Lung (tissue), 10 donors: ENCODE results near the gene PLD5. TPM values are rescaled to one million over a fixed set of nuclear protein-coding genes. Genes with fewer than 3 reads are reported as not detected.
"Not testable (repeated sequence)": the region's sequence is repeated elsewhere in the genome, so short reads cannot be mapped to it uniquely, and the experiment has no call there.

ENCODE experiments used
- ATAC-seq: fragments of 200-7000 bp; cut with Tn5 transposase; one replicate; pipeline ENCODE4 v1.9.1; 2020; ENCODE audit warnings: moderate number of reproducible peaks; ENCODE audit not compliant: insufficient read depth, low FRiP score
- DNase-seq, 3 donors: peaks; one replicate each; pipeline ENCODE4 v3.0.0-alpha.2; 2013 to 2017
- H3K27ac ChIP-seq, 2 donors: one replicate each; pipeline ENCODE4 v1.5.1; 2013; ENCODE audit warnings: mild to moderate bottlenecking in 2 of 2, moderate library complexity in 2 of 2, control low read depth in 1 of 2, inconsistent platforms in 1 of 2, low read depth in 1 of 2, low read length in 1 of 2
- H3K27me3 ChIP-seq, 3 donors: one replicate each; pipeline ENCODE4 v1.5.1; 2013; ENCODE audit warnings: low read length in 2 of 3; ENCODE audit not compliant: control insufficient read depth in 3 of 3, insufficient read depth in 3 of 3
- H3K36me3 ChIP-seq, 4 donors: one replicate each; pipeline ENCODE4 v1.5.1; 2013; ENCODE audit warnings: low read length in 4 of 4, mild to moderate bottlenecking in 1 of 4, moderate library complexity in 1 of 4; ENCODE audit not compliant: control insufficient read depth in 4 of 4, insufficient read depth in 4 of 4
- H3K4me1 ChIP-seq, 5 donors: one replicate each; pipeline ENCODE4 v1.5.1; 2013; ENCODE audit warnings: low read length in 5 of 5, mild to moderate bottlenecking in 2 of 5, moderate library complexity in 1 of 5; ENCODE audit not compliant: control insufficient read depth in 5 of 5, insufficient read depth in 5 of 5
- H3K4me3 ChIP-seq: one replicate; pipeline ENCODE4 v1.5.1; 2013; ENCODE audit warnings: mild to moderate bottlenecking, control low read depth, moderate library complexity
- H3K9ac ChIP-seq, 2 donors: one replicate each; pipeline ENCODE4 v1.5.1; 2013; ENCODE audit warnings: low read length in 2 of 2, control low read depth in 1 of 2; ENCODE audit not compliant: insufficient read depth in 1 of 2
- H3K9me3 ChIP-seq, 4 donors: one replicate each; pipeline ENCODE4 v1.5.1; 2013; ENCODE audit warnings: low read length in 3 of 4, mild to moderate bottlenecking in 1 of 4, moderate library complexity in 1 of 4; ENCODE audit not compliant: control insufficient read depth in 4 of 4, insufficient read depth in 3 of 4
- WGBS, 2 donors: extraction: QIAGEN DNeasy Blood & Tissue Kit; methylation state at CpG; one replicate each; pipeline ENCODE4 v1.1.7; 2013; 5-methylcytosine and 5-hydroxymethylcytosine counted together
- polyA plus RNA-seq, 2 donors: library from polyadenylated mRNA; stranded (reverse); fragments of 200-250 nt; gene quantifications; one replicate each; pipeline ENCODE4 v1.2.1, GENCODE V29; 2013
- total RNA-seq, 2 donors: library from RNA; depleted of rRNA in 1 of 2; stranded (reverse); fragments of >200 nt in 1 of 2; gene quantifications; one replicate each; pipeline ENCODE4 v1.2.1, GENCODE V29; 2014 to 2021
- donor health status: Bipolar disorder and iron deficiency.
- donor health status: healthy.
- donor health status: DM: yes; HTN: yes; CAD: no.

Gene PLD5
- total and polyA plus RNA-seq, 4 donors = 0.09 to 0.43 (median 0.28) TPM

DNA sequence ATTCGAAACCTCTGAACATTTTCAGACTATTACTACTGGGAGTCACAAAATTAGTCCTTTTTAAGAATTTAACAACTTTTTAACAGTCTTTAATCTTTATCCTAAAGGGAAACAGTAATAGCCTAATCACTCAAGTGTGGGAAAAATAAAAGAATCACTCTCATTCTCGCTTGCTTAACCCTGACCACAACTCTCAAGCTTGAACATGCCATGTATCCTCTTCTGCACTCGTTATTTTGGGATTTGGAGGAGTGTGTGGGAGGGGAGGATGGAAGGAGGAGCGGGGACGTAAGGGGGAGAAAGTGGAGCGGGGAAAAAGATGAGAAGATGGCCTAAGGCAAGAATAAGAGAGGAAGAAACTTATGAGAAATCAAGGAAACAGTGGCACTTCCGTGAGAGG is 215.8 kb downstream of the PLD5 start:
- not testable (repeated sequence) for H3K4me1 ChIP-seq, H3K9me3 ChIP-seq, DNase-seq, H3K9ac ChIP-seq, H3K36me3 ChIP-seq, H3K27me3 ChIP-seq, H3K4me3 ChIP-seq, H3K27ac ChIP-seq, ATAC-seq
- WGBS, 2 donors = 58 to 61% methylated on average over 6 of the region's 7 CpGs

DNA sequence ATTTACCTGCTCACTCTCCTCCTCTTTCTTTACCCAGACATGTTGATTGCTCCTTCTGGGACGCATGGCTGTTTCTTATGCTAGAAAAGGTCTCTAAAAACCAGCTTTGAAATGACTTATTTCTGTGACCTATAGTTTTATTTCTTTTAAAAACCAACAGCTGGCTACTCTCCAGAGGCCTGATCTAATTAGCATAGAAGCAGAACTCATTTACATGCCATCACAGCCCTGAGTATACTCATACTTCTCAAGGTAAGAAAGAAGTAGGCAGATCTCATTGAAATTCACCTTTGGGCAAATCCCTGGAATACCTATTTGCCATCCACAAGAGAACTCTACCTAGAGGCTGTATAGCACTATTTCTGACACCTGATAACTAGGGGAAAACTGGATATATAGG is 230.7 kb downstream of the PLD5 start:
- not testable (repeated sequence) for H3K9ac ChIP-seq, H3K4me3 ChIP-seq, H3K27me3 ChIP-seq, H3K9me3 ChIP-seq, ATAC-seq, H3K27ac ChIP-seq, H3K4me1 ChIP-seq, H3K36me3 ChIP-seq, DNase-seq
- 90 to 91% methylated on average over 1 of the region's 1 CpG for WGBS, 2 donors

DNA sequence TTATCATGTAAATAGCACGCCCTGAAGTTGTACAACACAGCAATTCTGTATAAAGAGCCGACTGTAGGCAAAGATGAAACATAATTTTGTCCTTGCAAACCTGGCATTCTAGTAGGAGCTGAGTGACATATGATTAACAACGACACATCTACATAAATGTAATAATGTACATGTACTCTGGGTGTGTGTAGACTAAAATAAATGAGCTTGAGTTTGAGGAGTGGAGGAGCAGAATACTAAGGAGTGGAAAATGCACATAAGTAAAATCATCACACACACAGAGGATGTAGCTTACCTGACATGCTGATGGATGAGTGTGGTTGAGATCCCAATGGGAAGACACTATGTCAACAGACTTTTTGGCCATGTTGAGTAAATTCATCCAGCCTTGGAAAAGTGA is 236.4 kb downstream of the PLD5 start:
- not testable (repeated sequence) for H3K27ac ChIP-seq, H3K4me3 ChIP-seq, H3K9ac ChIP-seq, DNase-seq, H3K9me3 ChIP-seq, H3K4me1 ChIP-seq, H3K27me3 ChIP-seq, H3K36me3 ChIP-seq, ATAC-seq
- WGBS, 2 donors = 69 to 87% methylated on average over 3 of the region's 3 CpGs

- 61 to 64% methylated on average over 5 of the region's 5 CpGs for WGBS, 2 donors
- not testable (repeated sequence) for ATAC-seq, H3K9ac ChIP-seq, H3K27ac ChIP-seq, H3K4me1 ChIP-seq, H3K36me3 ChIP-seq, H3K27me3 ChIP-seq, H3K4me3 ChIP-seq, DNase-seq, H3K9me3 ChIP-seq
Observed at GRCh38 chr1:242282758-242283485, 241.6 kb downstream of the PLD5 start.

GRCh38 chr1:242278406-242278805 is 246.1 kb downstream of the PLD5 start:
- not testable (repeated sequence) for H3K9me3 ChIP-seq, H3K9ac ChIP-seq, H3K4me1 ChIP-seq, H3K27me3 ChIP-seq, H3K36me3 ChIP-seq, H3K4me3 ChIP-seq, H3K27ac ChIP-seq, ATAC-seq
- 76 to 83% methylated on average over 3 of the region's 3 CpGs for WGBS, 2 donors
- DNase-seq = peak in 1 of 3 donors; percentile 6

- H3K36me3 ChIP-seq, H3K27me3 ChIP-seq, H3K27ac ChIP-seq, H3K9me3 ChIP-seq, ATAC-seq, H3K4me1 ChIP-seq, DNase-seq, H3K4me3 ChIP-seq, H3K9ac ChIP-seq: not testable (repeated sequence)
- 76 to 87% methylated on average over 6 of the region's 6 CpGs for WGBS, 2 donors
Observed at GRCh38 chr1:242276769-242277168, 247.7 kb downstream of the PLD5 start.

GRCh38 chr1:242267004-242267403 is 257.5 kb downstream of the PLD5 start:
- not testable (repeated sequence) for ATAC-seq, H3K36me3 ChIP-seq, H3K9ac ChIP-seq, H3K4me1 ChIP-seq, H3K9me3 ChIP-seq, H3K27ac ChIP-seq, DNase-seq, H3K27me3 ChIP-seq, H3K4me3 ChIP-seq
- 90% methylated on average over 2 of the region's 2 CpGs for WGBS, 2 donors

DNA sequence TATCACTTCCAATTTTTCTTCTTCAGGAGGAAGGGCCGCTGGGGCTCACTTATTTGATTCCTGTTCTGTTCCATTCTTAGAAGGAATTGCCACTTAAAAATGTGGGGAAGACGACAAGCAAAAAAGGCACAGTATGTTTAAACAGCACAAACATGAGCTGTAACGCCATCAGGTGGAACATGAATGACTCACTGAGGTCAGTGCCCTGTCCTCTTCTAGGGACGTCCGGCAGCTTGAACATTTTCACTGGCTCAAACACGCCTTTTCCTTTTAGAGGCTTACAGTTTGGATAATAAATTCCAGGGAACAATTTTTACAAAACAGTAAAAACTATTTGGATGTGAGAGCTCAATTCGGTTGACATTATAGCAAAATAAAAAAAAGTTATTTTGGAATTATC is 260.1 kb downstream of the PLD5 start:
- ATAC-seq, DNase-seq, H3K9ac ChIP-seq, H3K9me3 ChIP-seq, H3K4me1 ChIP-seq, H3K4me3 ChIP-seq, H3K27ac ChIP-seq, H3K36me3 ChIP-seq, H3K27me3 ChIP-seq: not testable (repeated sequence)
- 51 to 68% methylated on average over 6 of the region's 7 CpGs for WGBS, 2 donors
